ENCODE measurements around the gene AGMAT. TPM values are rescaled to one million over a fixed set of nuclear protein-coding genes. Genes with fewer than 3 reads are reported as not detected.

Gene AGMAT
- total and polyA plus RNA-seq, 2 of the 8 experiments (the other 6 are each of a cell fraction or from before 2014, with no cell fraction given), result 3.7 to 5.8 TPM

- no peak for TF ChIP-seq CHD7 (IDR thresholded peaks at IDR 0.05; ENCODE audit: insufficient replicate concordance, low read length)
These were observed 25.6 kb downstream of the AGMAT start (continued) for GRCh38 chr1:15559189-15559810.
